A673 (cell line): Measurements from ENCODE around the gene HK1. TPM values are rescaled to one million over a fixed set of nuclear protein-coding genes. Genes with fewer than 3 reads are reported as not detected.
"Not testable (repeated sequence)": the region's sequence is repeated elsewhere in the genome, so short reads cannot be mapped to it uniquely, and the experiment has no call there.

ENCODE experiments used
- BruUV-seq: library from RNA; stranded (reverse); fragments of 400-500 nt; replicated peaks from 2 replicates; lab custom pipeline; 2021; lab: Mats Ljungman, UMichigan
- CTCF ChIA-PET: fragments of 300-600 bp; sonication (Branson Sonifier 250); formaldehyde crosslinking; loops from one replicate; lab custom pipeline; 2022; ENCODE audit warnings: antibody characterized with exemption; lab: Charles Lee
- POLR2A ChIA-PET: fragments of 300-600 bp; sonication (Branson Sonifier 250); formaldehyde crosslinking; loops from one replicate; lab custom pipeline; 2022; ENCODE audit warnings: antibody characterized with exemption; ENCODE audit not compliant: low non-redundant PET; lab: Charles Lee
- DNase-seq: peaks from one replicate; pipeline ENCODE4 v3.0.0-alpha.2; 2015; ENCODE audit warnings: low spot score
- H3K27ac ChIP-seq: fragments of 200-600 bp; sonication (generic); 2 replicates; pipeline ENCODE4 v1.5.1; 2016; ENCODE audit warnings: mixed run types, low read depth, mild to moderate bottlenecking, mixed read lengths, antibody characterized with exemption, low read length; ENCODE audit not compliant: poor library complexity, severe bottlenecking
- H3K27me3 ChIP-seq: fragments of 200-600 bp; sonication (generic); replicated peaks from 2 replicates; pipeline ENCODE4 v1.6.1; 2017; ENCODE audit warnings: mixed run types, low read depth, mild to moderate bottlenecking, mixed read lengths, antibody characterized with exemption, low read length; ENCODE audit not compliant: insufficient read depth, poor library complexity
- H3K36me3 ChIP-seq: fragments of 200-600 bp; sonication (generic); 2 replicates; pipeline ENCODE4 v1.6.1; 2016; ENCODE audit warnings: mixed run types, mild to moderate bottlenecking, mixed read lengths, antibody characterized with exemption, low read length; ENCODE audit not compliant: insufficient read depth, poor library complexity, severe bottlenecking
- H3K4me1 ChIP-seq: fragments of 200-600 bp; sonication (generic); 2 replicates; pipeline ENCODE4 v1.6.1; 2017; ENCODE audit warnings: mixed run types, mild to moderate bottlenecking, mixed read lengths, antibody characterized with exemption, low read length; ENCODE audit not compliant: insufficient read depth, poor library complexity, severe bottlenecking
- H3K4me3 ChIP-seq: fragments of 200-600 bp; sonication (generic); 2 replicates; pipeline ENCODE4 v1.5.1; 2016; ENCODE audit warnings: low read depth, mixed run types, mild to moderate bottlenecking, mixed read lengths, low read length; ENCODE audit not compliant: poor library complexity, severe bottlenecking
- H3K9me3 ChIP-seq: fragments of 200-600 bp; sonication (generic); 2 replicates; pipeline ENCODE4 v1.6.1; 2016; ENCODE audit warnings: mixed run types, low read depth, mild to moderate bottlenecking, mixed read lengths, antibody characterized with exemption, low read length; ENCODE audit not compliant: poor library complexity, severe bottlenecking
- CTCF ChIP-seq: fragments of 300-800, 200-600 bp; sonication (generic); conservative IDR thresholded peaks from 2 replicates; pipeline ENCODE4 v1.5.1; 2017; ENCODE audit warnings: low read depth, mild to moderate bottlenecking, antibody characterized with exemption, low read length, moderate library complexity, mixed read lengths
- EZH2 ChIP-seq: fragments of 200-600 bp; sonication (generic); IDR thresholded peaks from 2 replicates; pipeline ENCODE4 v1.6.1; 2017; ENCODE audit warnings: borderline replicate concordance, low read depth, mild to moderate bottlenecking, mixed read lengths, antibody characterized with exemption, low read length; ENCODE audit not compliant: poor library complexity, severe bottlenecking
- intact Hi-C: fragments of 100-400 bp; cut with micrococcal nuclease; formaldehyde crosslinking; loops from one replicate; pipeline ENCODE4 v1.10.0; 2022; ENCODE audit not compliant: unreplicated experiment
- total RNA-seq: library from RNA; stranded (reverse); gene quantifications from 2 replicates; pipeline ENCODE4 v1.2.3, GENCODE V29; 2021

Gene HK1
- total RNA-seq, 1 experiment from 2014 or later: 107 TPM

GRCh38 chr10:69321039-69321715 is 42.9 kb downstream of the HK1 start:
- no peaks in the 10 kb centered on the region for H3K27me3 ChIP-seq
- ChIA-PET POLR2A (no interaction called here), CTCF (interaction anchor here (0.5 kb wide), 1 partner anchor 128 kb away, joined by 3 read pairs; no protein-coding TSS in a partner anchor)
- H3K4me3 ChIP-seq: no peak overlapping the region
- no TSS peak for BruUV-seq
- H3K9me3 ChIP-seq: no peaks in the 10 kb centered on the region
- H3K4me1 ChIP-seq: peaks cover 34% of the 10 kb centered on the region
- H3K36me3 ChIP-seq: no peaks in the 10 kb centered on the region
- no peak for TF ChIP-seq EZH2
- DNase-seq: no peak
- H3K27ac ChIP-seq: peak overlapping the region; percentile 5
- intact Hi-C loops: no loop called here

GRCh38 chr10:69321865-69322264 is 43.6 kb downstream of the HK1 start:
- Histone ChIP-seq H3K27me3 (no peaks in the 10 kb centered on the region), H3K4me3 (no peak overlapping the region), H3K36me3 (no peaks in the 10 kb centered on the region), H3K4me1 (peaks cover 41% of the 10 kb centered on the region), H3K9me3 (no peaks in the 10 kb centered on the region), H3K27ac (peak overlapping the region; percentile 5)
- ChIA-PET POLR2A (no interaction called here), CTCF (interaction anchor here (0.5 kb wide), 1 partner anchor 127 kb away, joined by 3 read pairs; no protein-coding TSS in a partner anchor)
- DNase-seq: no peak
- intact Hi-C loops: no loop called here
- TF ChIP-seq EZH2: no peak
- no peak for TF ChIP-seq CTCF
- no TSS peak for BruUV-seq

GRCh38 chr10:69322346-69322745 is 44.0 kb downstream of the HK1 start:
- H3K4me1 ChIP-seq: peaks cover 46% of the 10 kb centered on the region
- H3K27me3 ChIP-seq, H3K36me3 ChIP-seq, H3K27ac ChIP-seq, CTCF ChIA-PET, H3K9me3 ChIP-seq, POLR2A ChIA-PET, intact Hi-C loops, BruUV-seq, DNase-seq, H3K4me3 ChIP-seq: not testable (repeated sequence)

GRCh38 chr10:69323622-69324021 is 45.3 kb downstream of the HK1 start:
- ChIA-PET CTCF (no interaction called here), POLR2A (no interaction called here)
- no peaks in the 10 kb centered on the region for H3K36me3 ChIP-seq
- H3K4me1 ChIP-seq: peaks cover 54% of the 10 kb centered on the region
- no peaks in the 10 kb centered on the region for H3K9me3 ChIP-seq
- no peaks in the 10 kb centered on the region for H3K27me3 ChIP-seq
- intact Hi-C loops: no loop called here
- no peak for DNase-seq
- H3K4me3 ChIP-seq: no peak overlapping the region
- BruUV-seq: no TSS peak
- TF ChIP-seq CTCF (no peak), EZH2 (no peak)
- no peak overlapping the region for H3K27ac ChIP-seq
